Activated T-cell treated with anti-CD3 and anti-CD28 coated beads, Interleukin-2, amount 50 U/mL, for 48 hours (primary cell): ENCODE results near the gene DOK6.
"Not testable (repeated sequence)": the region's sequence is repeated elsewhere in the genome, so short reads cannot be mapped to it uniquely, and the experiment has no call there.

Experiments used
- DNase-seq, 2 experiments: peaks; one replicate each; pipeline ENCODE4 v3.0.0-alpha.2; 2020

DOK6 gene

DNA sequence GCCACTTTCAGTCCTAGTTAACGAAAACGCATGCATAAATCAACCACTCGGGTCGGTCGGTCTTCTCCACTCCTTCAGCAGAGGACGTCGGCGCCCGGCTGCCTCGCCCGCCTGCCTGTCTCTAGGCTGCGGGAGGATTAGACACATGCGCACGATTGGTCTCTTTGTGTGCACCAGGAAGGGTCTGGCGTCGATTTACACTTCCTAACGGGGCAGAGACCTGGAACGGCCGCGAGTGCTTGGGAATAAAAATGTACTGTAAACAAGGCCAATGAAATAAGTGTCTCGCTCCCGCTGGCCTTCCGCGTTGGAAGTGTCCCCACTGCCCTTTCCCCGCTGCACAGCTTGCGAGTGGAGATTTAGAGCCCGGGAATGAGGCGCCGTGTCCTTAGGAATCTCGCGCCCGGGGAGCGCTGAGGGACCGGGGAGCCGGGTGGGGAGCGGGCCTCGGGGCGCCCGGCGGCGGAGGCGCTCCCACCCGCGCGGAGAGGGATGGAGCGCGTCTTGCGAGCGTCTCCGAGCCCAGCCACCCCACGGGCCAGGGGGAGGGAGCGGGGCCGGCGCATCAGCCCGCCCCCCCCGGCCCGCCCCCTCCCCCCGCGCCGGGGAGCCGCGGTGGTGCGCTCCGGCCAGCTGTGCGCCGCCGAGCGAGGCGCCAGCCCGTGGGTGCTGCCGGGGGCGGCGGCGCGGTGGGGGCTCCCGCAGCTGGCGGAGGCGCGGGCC, at the start of gene DOK6:
Gene DOK6, plus strand, starts transcription at position 636 of the 723 bp plus-strand sequence.
- DNase-seq = peak; percentile 24 to 30

DNA sequence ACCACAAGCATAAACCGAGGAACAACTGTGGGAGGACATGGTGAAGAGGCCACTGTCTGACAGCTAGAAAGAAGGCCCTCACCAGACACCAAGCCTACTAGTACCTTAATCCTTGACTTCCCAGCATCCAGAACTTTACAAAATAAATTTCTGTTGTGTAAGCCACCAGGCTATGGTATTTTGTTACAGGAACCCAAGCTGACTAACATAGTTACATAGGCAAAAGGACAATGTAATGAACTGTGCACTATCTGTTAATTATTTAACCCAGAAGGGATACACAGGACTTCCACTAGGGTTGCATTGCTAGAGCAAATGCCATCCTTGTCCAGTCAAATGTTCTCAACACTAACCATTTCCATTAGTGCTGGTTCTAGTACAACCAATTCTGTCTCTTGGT, 47.7 kb upstream of the DOK6 start:
- no peak for DNase-seq

- DNase-seq = no peak
These were observed 43.1 kb upstream of the DOK6 start for GRCh38 chr18:69357590-69357989.

GRCh38 chr18:69358212-69358895, 42.3 kb upstream of the DOK6 start:
- DNase-seq = no peak

DNA sequence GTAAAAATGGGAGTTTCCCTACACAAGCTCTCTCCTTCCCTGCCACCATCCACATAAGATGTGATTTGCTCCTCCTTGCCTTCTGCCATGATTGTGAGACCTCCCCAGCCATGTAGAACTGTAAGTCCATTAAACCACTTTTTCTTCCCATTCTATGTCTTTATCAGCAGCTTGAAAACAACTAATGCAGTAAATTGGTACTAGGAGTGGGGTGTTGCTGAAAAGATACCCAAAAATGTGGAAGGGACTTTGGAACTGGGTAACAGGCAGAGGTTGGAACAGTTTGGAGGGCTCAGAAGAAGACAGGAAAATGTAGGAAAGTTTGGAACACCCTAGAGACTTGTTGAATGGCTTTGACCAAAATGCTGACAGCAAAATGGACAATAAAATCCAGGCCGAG, 40.9 kb upstream of the DOK6 start:
- DNase-seq = not testable (repeated sequence)

DNA sequence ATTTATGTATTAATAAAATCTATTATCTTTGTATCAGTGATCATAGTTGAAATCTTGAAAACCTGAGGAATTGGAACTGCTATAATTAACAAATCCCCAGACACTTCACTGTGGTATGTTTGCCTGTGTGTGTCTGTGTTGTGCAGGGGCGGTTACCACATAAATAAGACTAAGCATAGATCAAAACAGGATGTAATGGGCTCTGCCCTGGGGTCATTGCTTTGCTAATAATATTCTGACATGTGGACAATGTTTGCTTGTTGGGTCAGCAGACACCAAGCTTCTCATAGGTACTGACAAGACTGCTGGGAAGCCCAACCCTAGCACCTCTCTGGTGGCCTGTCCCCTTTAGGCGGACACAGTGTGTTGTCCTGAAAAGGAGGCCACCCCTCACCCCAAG, 35.8 kb upstream of the DOK6 start:
- no peak for DNase-seq

- no peak for DNase-seq
These were observed 35.0 kb upstream of the DOK6 start for GRCh38 chr18:69365658-69366057.

DNA sequence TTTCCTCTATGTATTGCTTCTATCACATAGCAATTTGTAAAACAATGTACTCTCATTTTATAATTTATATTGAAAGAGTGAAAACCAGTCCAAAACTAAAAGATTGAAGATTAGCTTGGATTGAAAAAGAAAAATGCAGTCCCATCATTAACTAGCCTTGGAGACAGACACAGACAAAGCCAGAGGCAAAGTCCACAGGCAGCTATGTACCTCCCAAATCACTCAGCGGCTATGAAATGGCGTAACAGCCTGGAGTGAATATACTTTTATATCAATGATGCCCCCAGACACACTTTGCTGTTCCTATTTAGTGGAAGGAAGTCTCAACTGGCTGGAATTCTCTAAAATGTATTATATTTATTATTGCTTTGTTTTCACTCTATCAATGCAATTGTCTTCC, 33.6 kb upstream of the DOK6 start:
- DNase-seq = no peak

- DNase-seq = no peak
These were observed 29.0 kb upstream of the DOK6 start for GRCh38 chr18:69371729-69372128.

DNA sequence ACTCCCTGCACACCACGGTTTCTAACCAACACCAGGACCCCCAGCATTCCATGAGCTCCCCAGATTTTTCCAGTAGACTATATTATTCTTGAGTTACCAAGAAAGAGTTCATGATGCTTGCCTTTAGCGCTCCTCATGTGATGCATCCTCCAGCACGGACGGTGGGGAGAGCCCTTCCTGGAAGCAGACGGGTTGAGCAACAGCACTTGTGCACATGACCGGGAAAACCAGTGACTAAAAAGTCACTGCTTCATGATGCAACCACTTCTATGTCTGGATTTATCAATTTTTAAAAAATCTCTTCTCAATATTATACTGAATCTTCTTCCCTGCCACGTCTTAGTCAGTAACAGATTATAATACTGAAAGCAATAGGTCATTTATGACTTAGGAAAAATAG, 20.4 kb upstream of the DOK6 start:
- no peak for DNase-seq

DNA sequence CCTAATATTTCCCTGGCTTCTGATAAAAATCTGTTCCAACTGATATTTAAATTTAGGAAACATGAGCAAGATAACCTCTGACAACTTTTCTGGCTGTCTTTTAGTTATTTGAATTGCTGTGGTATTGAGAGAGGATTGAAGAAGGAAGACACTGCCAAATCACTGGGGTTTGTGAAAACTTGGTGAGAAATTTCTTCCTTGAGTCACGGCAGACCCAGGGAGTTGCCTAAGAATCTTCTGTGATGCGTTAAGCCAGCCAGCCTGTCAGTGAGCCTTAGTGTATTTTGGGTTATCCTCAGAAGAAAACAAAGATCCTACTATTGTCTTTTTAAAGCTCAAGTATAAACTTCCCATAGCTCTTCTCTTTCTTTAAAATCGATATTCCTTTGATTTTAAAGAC, 17.5 kb upstream of the DOK6 start:
- DNase-seq = no peak

DNA sequence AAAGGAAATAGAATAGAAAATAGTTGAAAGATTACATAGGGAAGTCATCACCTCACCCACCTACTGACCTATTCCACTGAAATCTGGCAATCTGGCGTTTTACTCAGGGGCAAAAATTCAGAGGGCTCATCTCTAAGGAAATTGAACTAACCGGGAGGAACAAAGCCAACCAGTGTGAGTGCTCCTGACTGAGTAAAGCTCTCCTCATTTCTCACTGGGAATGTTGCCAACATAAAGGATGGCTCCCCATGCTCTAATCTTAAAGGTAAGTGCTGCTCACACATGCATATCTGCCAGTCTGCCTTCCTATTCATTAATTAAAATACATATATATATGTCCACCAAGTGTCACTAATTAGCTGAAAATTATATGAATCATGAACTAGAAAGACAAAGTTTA, 13.5 kb upstream of the DOK6 start:
- no peak for DNase-seq

DNA sequence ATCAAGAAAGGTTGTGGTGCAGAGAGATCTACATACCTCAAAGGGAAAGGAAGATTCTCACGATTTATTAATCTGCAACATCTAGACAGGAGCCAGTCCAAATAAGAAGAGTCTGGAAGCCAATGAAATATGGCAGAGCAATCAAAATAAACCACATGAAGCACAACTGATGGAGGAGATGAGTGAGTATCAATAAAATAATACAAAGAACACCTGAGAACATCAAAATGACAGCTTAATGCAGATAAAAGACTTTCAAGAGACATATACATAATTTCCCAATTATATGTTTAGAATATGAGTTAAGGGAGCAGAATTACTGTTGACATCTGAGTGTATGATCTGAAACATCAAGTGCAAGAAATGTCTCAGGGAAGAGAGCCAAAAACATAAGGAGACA, 12.5 kb upstream of the DOK6 start:
- DNase-seq = no peak

DNA sequence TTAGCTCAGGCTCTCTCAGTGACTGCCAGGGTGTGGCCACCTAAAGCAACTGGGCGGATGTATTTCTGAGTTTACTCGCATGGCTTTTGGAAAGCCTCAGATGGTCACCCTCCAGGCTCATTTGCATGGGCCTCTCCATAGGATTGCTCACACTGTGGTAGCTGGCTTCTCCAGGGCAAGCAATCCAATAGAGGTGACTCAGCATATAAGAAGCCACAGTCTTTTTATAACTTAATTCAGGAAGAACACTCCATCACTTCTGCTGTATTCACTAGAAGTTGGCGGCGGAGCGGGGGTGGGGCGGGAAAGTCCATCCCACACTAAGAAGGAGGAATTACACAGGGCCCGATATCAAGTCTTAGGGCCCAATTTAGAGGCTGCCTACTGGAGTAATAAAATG, 3.6 kb upstream of the DOK6 start:
- no peak for DNase-seq

DNA sequence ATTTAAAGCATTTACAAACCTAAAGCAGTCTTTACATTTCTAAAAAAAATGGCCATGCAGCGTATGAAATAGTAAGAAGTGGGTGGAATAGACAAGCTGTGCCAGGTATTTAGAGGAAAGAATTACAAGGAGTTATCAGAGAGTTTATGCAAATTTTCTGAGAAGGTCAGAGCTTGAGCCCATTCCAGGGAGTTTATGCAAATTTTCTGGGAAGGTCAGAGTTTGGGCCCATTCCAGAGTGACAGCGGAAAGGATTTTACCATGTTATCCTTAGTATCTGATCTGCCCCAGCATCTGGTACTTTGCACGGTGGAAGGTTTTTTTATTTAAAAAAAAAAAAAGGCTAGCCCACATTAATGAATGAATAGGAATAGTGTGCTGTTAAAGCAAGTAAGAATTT, 1.4 kb upstream of the DOK6 start:
- no peak for DNase-seq

GRCh38 chr18:69400976-69401225, 213 bp downstream of the DOK6 start:
- DNase-seq = no peak

DNA sequence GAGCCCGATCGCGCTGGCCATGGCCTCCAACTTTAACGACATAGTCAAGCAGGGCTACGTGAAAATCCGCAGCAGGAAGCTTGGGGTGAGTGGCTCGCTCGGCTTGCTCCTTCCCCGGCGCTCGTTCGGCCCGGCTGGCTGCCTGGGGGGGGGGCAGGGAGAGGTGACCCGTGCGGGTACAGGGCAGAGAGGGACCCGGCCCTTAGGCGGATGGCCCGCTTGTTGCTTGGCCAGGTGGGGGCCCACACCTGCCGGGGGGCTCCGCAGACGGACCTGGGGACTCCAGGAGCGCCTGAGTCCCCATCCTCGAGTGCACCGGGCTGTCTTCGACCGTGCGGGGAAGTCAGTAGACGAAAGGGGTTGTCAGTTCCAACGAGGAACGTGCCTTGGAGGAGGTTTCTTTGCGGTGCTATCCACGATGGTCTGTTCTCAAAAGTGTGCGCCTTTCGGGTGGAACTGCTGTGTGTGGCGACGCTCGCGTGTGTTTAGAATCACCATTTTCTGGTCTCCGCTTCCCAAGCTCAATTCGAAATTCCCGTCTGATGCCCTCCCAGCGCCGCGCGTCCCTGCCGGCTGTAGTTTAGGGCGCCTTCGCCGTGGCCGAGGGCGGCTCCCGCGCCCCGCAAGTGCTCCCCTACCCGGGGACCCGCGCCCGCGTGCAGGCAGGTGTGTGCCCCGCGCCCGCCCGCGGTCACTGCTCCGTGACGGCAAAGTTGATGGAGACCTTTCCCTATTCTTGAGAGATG, 711 bp downstream of the DOK6 start:
- peak; percentile 22 to 28 for DNase-seq

GRCh38 chr18:69401972-69402532, 1.4 kb downstream of the DOK6 start:
- DNase-seq = peak in 1 of 2 experiments; percentile 15

- DNase-seq = peak; percentile 17 to 19
These were observed 1.9 kb downstream of the DOK6 start for GRCh38 chr18:69402533-69402989.

DNA sequence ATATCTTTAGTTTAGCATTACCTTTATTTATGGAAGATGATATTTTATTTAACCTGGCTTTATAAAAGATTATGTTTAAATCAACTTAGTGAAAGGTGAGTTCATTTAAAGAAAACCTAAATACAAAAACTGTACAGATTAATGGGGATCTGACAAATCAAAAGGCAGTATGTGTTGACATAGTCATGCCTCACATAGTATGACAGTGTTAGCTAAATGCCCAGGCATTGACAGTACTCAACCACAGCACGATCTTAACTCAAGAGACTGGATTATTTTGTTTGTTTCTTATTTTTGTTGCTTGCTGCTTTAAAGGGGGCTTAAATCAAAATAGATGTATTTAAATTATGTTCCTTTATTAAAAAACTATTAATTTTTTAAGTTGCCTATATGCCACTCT, 7.8 kb downstream of the DOK6 start:
- no peak for DNase-seq

DNA sequence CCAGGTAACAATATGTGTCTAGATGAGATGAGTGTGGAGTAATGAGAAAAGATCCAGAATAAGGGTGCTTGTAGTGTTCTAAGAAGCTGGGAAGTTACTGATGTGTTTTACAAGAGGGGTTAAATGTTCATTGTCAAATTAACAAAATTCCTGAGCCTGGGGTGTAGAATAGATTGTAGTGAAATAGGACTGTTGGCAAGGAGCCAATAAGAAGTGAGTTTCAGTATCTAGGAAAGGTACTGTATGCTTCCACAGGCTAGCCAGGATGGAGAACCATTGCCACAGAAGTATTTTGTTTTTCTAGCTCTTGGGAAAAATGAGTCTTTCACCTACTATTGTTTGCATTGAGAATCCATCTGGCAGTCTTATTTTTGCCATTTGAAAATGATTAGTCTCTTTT, 10.5 kb downstream of the DOK6 start:
- DNase-seq = no peak

GRCh38 chr18:69414184-69414583, 13.5 kb downstream of the DOK6 start:
- no peak for DNase-seq

- no peak for DNase-seq
These were observed 32.2 kb downstream of the DOK6 start for GRCh38 chr18:69432847-69433246.

- no peak for DNase-seq
These were observed 34.3 kb downstream of the DOK6 start for GRCh38 chr18:69435000-69435399.
